ENCODE results near the gene SPDL1. TPM values are rescaled to one million over a fixed set of nuclear protein-coding genes. Genes with fewer than 3 reads are reported as not detected.

Gene SPDL1
- total and polyA plus RNA-seq, 2 of the 8 experiments (the other 6 are each of a cell fraction or from before 2014, with no cell fraction given) = 16.9 to 44.5 TPM

GRCh38 chr5:169606279-169606678, 22.7 kb downstream of the SPDL1 start:
- no peak overlapping the region for H3K18ac ChIP-seq (ENCODE audit: extremely low read depth, low read length)
- H2BK15ac ChIP-seq (ENCODE audit: low read length) = no peak overlapping the region
- H3K4me1 ChIP-seq (replicated peaks in 1 of 4; ENCODE audit: control insufficient read depth in 3 of 4, insufficient read depth in 4 of 4, low read length in 3 of 4) = no peaks in the 10 kb centered on the region
- WGBS, 2 experiments (ENCODE audit: extremely low coverage in 1 of 2, insufficient coverage in 1 of 2, insufficient read length in 1 of 2, insufficient replicate concordance in 2 of 2, low coverage in 1 of 2, low lambda C conversion rate in 2 of 2, missing lambda C conversion rate in 1 of 2) = 87% methylated on average over 3 of the region's 3 CpGs; no CpG with 5 or more reads in 1 of the 2 experiments
- H3K56ac ChIP-seq (replicated peaks; ENCODE audit: insufficient read length, low read depth, low read length) = no peak overlapping the region
- H3K23me2 ChIP-seq (ENCODE audit: low read depth, low read length) = no peaks in the 10 kb centered on the region
- H2BK5ac ChIP-seq (ENCODE audit: low read depth, low read length) = no peak overlapping the region
- no peak overlapping the region for H2BK20ac ChIP-seq (ENCODE audit: low read length)
- H3K9me3 ChIP-seq (ENCODE audit: insufficient read depth in 2 of 2, low read depth in 1 of 2, low read length in 1 of 2) = no peaks in the 10 kb centered on the region
- no peak overlapping the region for H2BK120ac ChIP-seq (replicated peaks; ENCODE audit: low read depth, low read length)
- no peak overlapping the region for H3K14ac ChIP-seq (ENCODE audit: insufficient read length)
- CTCF ChIA-PET (ENCODE audit: partially characterized antibody) = interaction anchor here (0.7 kb wide), 2 partner anchors 105 to 369 kb away, joined by 3 read pairs; no protein-coding TSS in a partner anchor
- no peak overlapping the region for H4K91ac ChIP-seq (replicated peaks; ENCODE audit: insufficient read length, low read length)
- no peak overlapping the region for H3K4ac ChIP-seq (replicated peaks; ENCODE audit: insufficient read length, low read depth, low read length)
- H3K4me2 ChIP-seq (ENCODE audit: insufficient read depth in 1 of 2, low read depth in 2 of 2, low read length in 2 of 2) = no peak overlapping the region
- no peaks in the 10 kb centered on the region for H3K79me1 ChIP-seq (ENCODE audit: low read depth, low read length)
- DNase-seq (ENCODE audit: low read depth in 1 of 2, low spot score in 2 of 2) (no peak), FAIRE-seq (no peak)
- no peak overlapping the region for H4K8ac ChIP-seq (ENCODE audit: extremely low read depth, insufficient read depth, low read length)
- H3K4me3 ChIP-seq (ENCODE audit: extremely low read depth in 1 of 4, insufficient read depth in 2 of 4, low read depth in 3 of 4, low read length in 4 of 4) = no peak overlapping the region
- H3K79me2 ChIP-seq (ENCODE audit: control insufficient read depth in 1 of 2, insufficient read depth in 2 of 2, low read length in 2 of 2) = no peaks in the 10 kb centered on the region
- TF ChIP-seq TAF1 (IDR thresholded peaks at IDR 0.05; ENCODE audit: low read depth, low read length) (no peak), KDM4A (IDR thresholded peaks at IDR 0.05; ENCODE audit: low read depth, low read length, severe bottlenecking) (no peak), KDM1A (IDR thresholded peaks at IDR 0.05; ENCODE audit: borderline replicate concordance, low read length) (no peak), SIX5 (IDR thresholded peaks at IDR 0.05; ENCODE audit: low read depth, low read length) (no peak), SUZ12 (IDR thresholded peaks at IDR 0.05; ENCODE audit: low read length) (no peak), TEAD4 (IDR thresholded peaks at IDR 0.05; ENCODE audit: low read depth, low read length) (no peak), CREB1 (IDR thresholded peaks at IDR 0.05) (no peak), SP2 (IDR thresholded peaks at IDR 0.05; ENCODE audit: low read length) (no peak), JUN (IDR thresholded peaks at IDR 0.05; ENCODE audit: low read depth, low read length) (no peak), CBX5 (IDR thresholded peaks at IDR 0.05; ENCODE audit: low read depth, low read length) (no peak), CTCF (IDR thresholded peaks at IDR 0.05; ENCODE audit: control extremely low read depth in 1 of 3, insufficient read depth in 1 of 3, low read depth in 1 of 3, low read length in 3 of 3) (no peak), CEBPB (IDR thresholded peaks at IDR 0.05; ENCODE audit: low read depth, low read length) (no peak), ASH2L (IDR thresholded peaks at IDR 0.05; ENCODE audit: low read length) (no peak), NRF1 (IDR thresholded peaks at IDR 0.05; ENCODE audit: low read depth, low read length) (no peak)
- no peak overlapping the region for H3K27ac ChIP-seq (ENCODE audit: low read depth, low read length)
- POLR2A ChIA-PET (ENCODE audit: partially characterized antibody) = interaction anchor here (0.8 kb wide), 1 partner anchor 11 kb away, joined by 3 read pairs; no protein-coding TSS in a partner anchor
- H3K36me3 ChIP-seq (ENCODE audit: control insufficient read depth in 2 of 4, insufficient read depth in 4 of 4, low read length in 3 of 4) = peaks cover 10 to 24% (median 16%) of the 10 kb centered on the region in 4 experiments; a peak in 7 of 8 replicates
- H2AK5ac ChIP-seq (ENCODE audit: low read depth, low read length) = no peak overlapping the region
- no peak overlapping the region for H4K5ac ChIP-seq (ENCODE audit: insufficient read length, low read depth, low read length)
- H3K9ac ChIP-seq (replicated peaks in 1 of 4; ENCODE audit: extremely low read depth in 1 of 4, low read depth in 3 of 4, low read length in 3 of 4) = no peak overlapping the region
- H3K23ac ChIP-seq (ENCODE audit: insufficient read length) = no peak overlapping the region
- H2AFZ ChIP-seq (ENCODE audit: low read length) = no peak overlapping the region
- no peaks in the 10 kb centered on the region for H4K20me1 ChIP-seq (replicated peaks in 1 of 2; ENCODE audit: control insufficient read depth in 1 of 2, insufficient read depth in 2 of 2, low read length in 2 of 2)
- no peaks in the 10 kb centered on the region for H3K27me3 ChIP-seq (replicated peaks in 1 of 4; ENCODE audit: control insufficient read depth in 3 of 4, extremely low read depth in 1 of 4, insufficient read depth in 3 of 4, low read length in 3 of 4)
- H2BK12ac ChIP-seq (ENCODE audit: low read depth, low read length) = no peak overlapping the region
